GM19035 (cell line): Measurements from ENCODE around the gene SLX4.

Experiments
- ATAC-seq: cut with Tn5 transposase; IDR thresholded peaks from one replicate; pipeline ENCODE4 v1.9.1; 2021; ENCODE audit not compliant: unreplicated experiment

The SLX4 gene

GRCh38 chr16:3561626-3562025 lies 49.8 kb downstream of the SLX4 start:
- ATAC-seq: no peak

GRCh38 chr16:3554351-3554928 lies 57.0 kb downstream of the SLX4 start:
- ATAC-seq: no peak

DNA sequence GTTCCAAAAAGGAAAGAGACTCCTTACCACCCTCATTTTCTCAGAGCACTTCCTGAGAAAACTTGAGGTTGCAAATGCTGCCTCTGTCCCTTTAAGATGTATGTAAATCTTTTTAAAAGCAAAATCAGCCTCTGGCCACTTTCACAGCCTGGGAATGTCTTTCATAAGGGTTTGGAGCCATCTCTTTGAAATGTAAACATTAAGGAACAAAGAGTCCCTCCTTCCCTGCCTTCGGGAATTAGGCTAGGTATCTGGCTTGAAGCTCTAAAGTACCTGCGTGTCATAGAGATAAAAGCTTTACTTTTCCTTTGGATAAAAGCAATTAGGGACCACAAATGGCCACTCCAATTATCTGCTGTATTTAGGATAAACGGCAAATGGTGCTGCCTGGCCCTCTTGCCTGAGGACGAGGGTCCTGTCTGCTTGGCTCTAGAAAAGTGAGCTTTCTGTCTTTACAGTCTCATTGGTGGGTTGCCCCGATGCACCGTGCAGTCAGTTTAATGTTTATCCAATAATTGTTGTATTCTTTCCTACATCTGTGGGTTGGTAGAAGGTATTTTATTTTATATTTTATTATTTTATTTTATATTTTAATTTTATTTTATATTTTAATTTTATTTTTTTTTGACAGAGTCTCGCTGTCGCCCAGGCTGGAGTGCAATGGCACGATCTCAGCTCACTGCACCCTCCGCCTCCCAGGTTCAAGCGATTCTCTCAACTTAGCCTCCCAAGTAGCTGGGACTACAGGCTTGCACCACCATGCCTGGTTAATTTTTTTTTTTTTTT lies 58.1 kb downstream of the SLX4 start:
- no peak for ATAC-seq

DNA sequence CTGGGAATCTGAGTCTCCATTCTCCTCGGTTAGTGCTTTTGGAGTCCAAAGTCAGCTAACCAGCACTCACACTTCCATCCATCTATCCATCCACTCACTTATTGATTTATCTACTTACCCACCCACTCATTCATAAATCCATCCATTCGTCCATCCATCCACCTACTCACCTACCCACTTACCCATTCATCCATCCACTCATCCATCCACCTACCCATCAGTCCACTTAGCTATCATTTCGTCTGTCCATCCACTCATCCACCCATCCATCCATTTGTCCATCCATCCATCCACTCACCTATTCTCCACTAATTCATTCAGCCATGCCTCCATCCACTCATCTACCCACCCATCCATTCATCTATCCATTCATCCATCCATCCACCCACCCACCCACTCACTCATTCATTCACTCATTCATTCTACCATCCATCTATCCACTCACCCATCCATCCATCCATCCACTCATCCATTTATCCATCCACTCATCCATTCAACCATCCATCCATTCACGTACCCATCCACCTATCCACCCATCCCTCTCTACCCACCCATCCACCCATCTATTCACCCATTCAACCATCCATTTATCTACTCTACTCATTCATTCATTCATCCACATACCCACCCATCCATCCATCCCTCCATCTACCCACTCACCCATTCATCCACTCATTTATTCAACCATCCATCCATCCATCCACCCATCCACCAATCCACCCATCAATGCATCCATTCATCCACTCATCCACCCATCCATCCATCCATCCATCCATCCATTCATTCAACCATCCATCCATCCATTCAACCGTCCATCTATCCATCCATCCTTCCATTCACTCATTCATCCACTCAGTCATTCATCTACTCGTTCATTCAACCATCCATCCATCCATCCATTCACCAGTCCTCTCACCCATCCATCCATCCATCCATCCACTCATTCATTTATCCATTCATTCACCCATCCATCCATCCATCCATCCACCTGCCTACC lies 60.3 kb downstream of the SLX4 start:
- no peak for ATAC-seq

DNA sequence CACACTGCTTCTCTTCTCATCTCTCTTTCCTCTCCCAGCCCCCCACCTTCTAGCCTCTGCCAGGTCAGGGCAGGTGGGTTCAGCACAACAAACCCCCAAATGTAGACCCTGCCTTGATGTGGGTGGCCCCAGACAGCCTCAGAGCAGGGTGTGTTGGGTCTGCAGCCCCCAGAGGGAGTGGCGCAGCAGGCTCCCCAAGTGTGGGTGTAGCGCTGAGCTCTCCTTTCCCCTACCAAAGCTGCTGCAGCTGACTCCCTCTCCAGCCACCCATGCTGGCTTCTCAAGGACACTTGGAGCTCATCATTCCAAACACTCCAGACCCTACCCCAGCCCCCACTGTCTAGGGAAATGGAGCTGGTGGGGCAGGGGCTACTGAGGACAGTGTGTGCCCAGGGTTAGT lies 61.5 kb downstream of the SLX4 start:
- ATAC-seq: no peak

DNA sequence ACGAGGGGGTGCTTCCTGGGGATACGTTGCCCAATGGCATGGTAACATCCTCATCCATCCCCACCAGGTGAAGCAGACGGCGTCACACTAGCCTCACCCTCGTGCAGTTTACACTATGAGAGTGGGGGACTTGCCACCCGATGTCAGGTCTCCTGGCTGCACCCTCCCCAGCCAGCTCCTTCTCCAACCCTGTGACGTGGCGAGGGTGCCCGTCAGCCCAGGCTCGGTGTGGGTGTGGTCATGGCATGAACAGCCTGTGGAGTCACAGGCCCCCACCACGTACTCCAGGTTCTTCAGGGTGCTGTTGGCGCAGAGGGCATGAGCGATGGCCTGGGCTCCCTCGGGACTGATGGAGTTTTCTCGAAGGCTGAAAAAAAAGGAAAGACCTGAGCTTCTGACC lies 62.5 kb downstream of the SLX4 start:
- ATAC-seq: no peak

- ATAC-seq: no peak
Measured at GRCh38 chr16:3548445-3548844, 63.0 kb downstream of the SLX4 start.

GRCh38 chr16:3546986-3547682 lies 64.3 kb downstream of the SLX4 start:
- no peak for ATAC-seq

DNA sequence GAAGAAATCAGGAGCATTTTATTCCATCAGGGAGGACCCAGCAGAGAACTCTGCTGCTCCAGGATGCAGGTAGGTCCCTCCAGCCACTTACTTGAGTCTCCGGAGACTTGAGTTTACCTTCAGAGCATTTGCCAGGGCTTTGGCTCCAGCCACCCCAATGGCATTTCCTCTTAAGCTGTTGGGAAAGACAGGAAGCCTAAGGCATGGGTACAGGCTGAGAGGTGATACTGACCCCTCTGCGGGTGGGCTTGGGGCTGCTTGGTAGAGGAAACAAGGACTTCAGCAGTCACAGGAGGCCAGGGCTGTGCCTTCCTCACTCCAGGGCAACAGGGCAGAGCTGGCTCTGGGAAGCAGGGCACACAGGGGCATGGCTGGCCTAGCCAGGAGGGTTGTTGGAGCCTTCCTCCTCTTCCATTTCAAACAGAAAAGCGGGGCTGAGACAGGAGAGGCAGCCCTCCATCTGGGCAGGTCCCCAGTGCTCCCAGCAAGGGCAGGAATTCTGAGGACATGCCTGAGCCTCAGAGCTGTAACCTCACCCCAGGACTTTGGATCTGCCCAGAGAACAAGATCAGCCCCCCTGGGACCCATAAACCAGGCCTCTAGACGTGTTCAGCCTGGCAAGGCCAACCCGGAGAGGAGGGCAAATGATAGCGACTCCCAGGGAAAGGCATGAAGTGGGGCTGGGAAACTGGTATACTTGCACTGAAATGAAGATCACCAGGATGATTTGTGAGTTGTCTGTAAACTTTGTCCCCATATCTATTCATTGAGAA lies 68.6 kb downstream of the SLX4 start:
- no peak for ATAC-seq

- ATAC-seq: no peak
Measured at GRCh38 chr16:3541527-3542155, 69.8 kb downstream of the SLX4 start.

DNA sequence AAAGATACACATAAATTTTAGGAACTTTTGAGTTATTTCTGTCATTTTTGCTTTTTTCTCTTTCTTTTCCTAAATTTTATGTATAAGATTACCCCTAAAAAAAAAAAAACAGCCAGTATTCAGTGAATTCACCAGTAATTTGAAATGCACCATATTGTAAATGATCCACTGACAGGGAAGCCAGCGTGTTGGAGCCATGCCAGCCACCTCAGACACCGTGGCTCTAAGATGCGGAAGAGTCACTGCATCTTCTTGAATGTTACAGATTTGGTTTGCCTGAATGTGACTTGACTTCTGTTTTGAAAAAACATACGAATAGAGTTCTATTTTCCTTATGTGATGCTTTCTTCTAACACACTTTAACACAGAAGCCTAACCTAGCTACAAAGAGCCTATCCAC lies 73.2 kb downstream of the SLX4 start:
- ATAC-seq: no peak

DNA sequence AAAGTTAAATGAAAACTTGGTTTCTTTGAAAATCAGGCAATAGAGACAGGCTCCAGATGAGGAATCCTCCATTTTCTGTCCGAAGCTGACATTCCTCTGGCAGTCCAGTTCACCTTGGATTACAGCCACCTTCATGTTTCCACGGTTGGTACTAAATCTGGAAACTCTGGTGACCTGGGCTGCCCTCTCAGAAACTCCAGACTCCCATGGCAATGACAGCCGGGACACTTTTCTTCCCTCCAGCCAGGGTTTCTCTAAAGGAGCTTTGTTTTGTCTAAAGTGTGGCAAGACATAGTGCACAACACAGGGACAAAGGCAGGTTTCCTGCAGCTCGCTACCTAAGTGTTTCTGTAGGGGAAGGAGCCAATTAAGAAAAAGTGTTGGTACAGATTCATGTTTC lies 74.6 kb downstream of the SLX4 start:
- no peak for ATAC-seq

GRCh38 chr16:3536271-3536731 lies 75.1 kb downstream of the SLX4 start:
- ATAC-seq: no peak

DNA sequence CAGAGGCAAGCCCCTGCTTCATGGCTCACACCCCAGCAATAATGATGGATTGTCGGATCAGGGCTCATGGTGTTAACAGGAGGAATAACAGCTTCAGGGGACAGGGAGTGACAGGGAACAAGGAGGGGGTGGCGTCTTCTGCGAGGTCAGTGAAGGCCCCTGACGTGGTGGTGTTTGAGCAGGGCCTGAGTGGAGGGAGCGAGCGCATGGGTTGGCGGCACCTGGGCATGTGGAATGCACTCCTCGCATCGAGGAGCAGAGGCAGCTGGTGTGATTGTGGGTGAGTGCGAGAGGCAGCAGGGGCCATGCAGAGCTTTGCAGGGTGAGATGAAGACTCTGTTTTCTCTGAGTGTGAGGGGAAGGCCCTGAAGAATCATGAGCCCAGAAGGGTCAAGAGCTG lies 77.3 kb downstream of the SLX4 start:
- no peak for ATAC-seq

GRCh38 chr16:3532741-3533140 lies 78.7 kb downstream of the SLX4 start:
- ATAC-seq: no peak
